Smooth muscle cell of trachea (primary cell): ENCODE data around the gene SCOC. TPM values are rescaled to one million over a fixed set of nuclear protein-coding genes. Genes with fewer than 3 reads are reported as not detected.

Source experiments
- total RNA-seq: library from RNA; depleted of rRNA; stranded (reverse); fragments of >200 nt; gene quantifications from 2 replicates; pipeline ENCODE4 v1.2.1, GENCODE V29; 2014

The SCOC gene
- 49.8 and 66.3 TPM in 2 replicates for total RNA-seq

DNA sequence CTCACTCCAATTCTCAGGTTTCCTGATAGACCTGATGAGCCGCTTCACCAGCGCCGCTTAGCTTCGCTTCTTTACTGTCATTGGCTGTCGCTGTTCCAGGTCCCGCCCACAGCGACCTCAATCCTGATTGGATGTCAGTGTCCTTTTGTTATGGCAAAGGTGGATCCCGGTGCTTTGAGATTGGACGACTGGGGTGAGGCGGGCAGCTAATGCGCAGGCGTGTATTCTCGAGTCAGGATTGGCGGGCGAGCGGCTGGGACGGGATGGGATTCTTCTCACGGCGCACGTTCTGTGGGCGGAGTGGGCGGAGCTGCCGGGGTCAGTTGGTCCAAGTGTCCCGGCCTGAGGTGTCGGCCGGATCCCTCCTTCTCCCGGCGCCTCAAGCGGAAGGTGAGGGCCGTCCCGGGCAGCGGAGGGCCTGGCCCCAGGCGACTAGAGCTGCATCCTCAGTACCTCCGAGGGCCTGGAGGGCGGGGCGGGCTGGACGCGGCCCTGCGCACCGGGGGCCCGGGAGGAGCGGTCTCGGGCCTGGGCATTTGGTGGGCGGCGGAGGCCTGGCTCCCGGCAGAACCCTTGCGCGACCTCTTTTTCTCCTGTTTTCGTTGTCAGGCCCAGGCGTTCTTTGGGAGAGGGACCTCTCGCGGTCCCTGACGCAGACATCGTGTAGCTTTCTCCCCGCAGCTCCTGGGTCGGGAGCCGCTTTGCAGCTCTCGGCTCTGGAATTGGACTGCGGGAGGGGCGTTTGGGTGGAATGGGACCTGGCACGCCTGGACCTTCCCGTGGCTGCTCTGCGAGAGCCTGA is at the start of gene SCOC:
TSS of gene SCOC (plus strand) at position 319 of the 802 bp plus-strand sequence. CDS start 5,525 bp downstream, outside the sequence.

DNA sequence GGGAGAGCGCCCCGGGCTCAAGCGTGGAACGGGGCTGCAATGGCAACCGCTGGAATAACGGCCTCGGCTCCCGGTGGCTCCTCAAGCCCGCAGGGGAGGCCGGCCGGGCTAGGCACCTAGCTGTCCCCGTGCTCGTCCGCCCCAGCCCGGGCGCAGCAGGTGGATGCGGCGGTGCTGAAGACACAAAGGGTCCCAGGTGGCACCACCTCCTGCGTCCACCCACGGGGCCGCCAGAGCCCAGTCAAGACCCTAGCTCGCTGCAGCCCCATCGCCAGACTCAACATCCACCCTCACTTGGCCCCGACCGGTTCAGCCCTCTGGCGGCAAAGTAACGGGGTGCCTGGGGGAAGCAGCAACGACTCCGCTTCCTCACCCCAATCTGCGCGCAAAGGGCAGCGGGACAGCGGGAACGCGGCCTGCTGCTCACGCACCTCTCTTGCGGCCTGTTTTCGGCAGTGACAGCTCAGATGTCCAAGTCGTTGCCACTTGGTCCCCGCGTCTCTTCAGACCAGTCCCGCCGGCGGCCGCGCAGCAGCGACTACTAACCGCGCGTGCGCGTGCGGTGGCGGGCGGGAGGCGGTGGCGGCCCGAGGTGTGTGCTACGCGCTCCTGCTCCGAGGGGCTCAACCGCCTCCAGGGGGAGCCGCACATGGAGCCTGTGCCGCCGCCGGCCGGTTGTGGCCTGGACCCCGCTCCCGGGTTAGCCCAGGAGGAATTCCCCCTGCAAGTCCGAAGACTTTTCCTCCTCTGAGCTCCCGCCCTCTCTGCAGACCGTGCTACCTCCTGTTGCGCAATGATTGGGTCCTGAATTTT is 53.9 kb downstream of the SCOC start, which contains the start of gene CLGN:
TSS of gene CLGN (minus strand) at position 543 of the 813 bp plus-strand sequence. CDS start 14,570 bp downstream, outside the sequence.

Other genes starting within 250 kb of the SCOC start
- 2.3 TPM in 2 replicates for gene MAML3, start 219.5 kb upstream of the SCOC start, total RNA-seq
- gene CLGN, start 54.0 kb downstream of the SCOC start, total RNA-seq: 11.6 and 34.2 TPM in 2 replicates
- gene MGAT4D, start 124.6 kb downstream of the SCOC start, total RNA-seq: under 0.01 TPM in 1 of 2 replicates, not detected in the other
- 22.0 and 67.3 TPM in 2 replicates for gene ELMOD2, start 150.5 kb downstream of the SCOC start, total RNA-seq
- not detected in 2 replicates for gene UCP1, start 195.3 kb downstream of the SCOC start, total RNA-seq